ENCODE data around the gene GYG1. TPM values are rescaled to one million over a fixed set of nuclear protein-coding genes. Genes with fewer than 3 reads are reported as not detected.

The GYG1 gene
- total RNA-seq, 1 donor from 2014 or later, result 41.1 TPM

GRCh38 chr3:149015393-149015792 lies 24.1 kb downstream of the GYG1 start:
- TF ChIP-seq CTCF (IDR thresholded peaks at IDR 0.05; ENCODE audit: insufficient read depth, low read length, poor library complexity, severe bottlenecking), result no peak
- H3K27me3 ChIP-seq (ENCODE audit: control insufficient read depth, insufficient read depth, low read length), result no peaks in the 10 kb centered on the region
- H3K36me3 ChIP-seq (ENCODE audit: control insufficient read depth, insufficient read depth, low read length), result peaks cover 1% of the 10 kb centered on the region
- no peak overlapping the region for H3K4me3 ChIP-seq (ENCODE audit: low read depth, low read length)
- no peak for DNase-seq (ENCODE audit: low read depth)

GRCh38 chr3:149016242-149016641 lies 24.9 kb downstream of the GYG1 start:
- Histone ChIP-seq H3K27me3 (ENCODE audit: control insufficient read depth, insufficient read depth, low read length) (no peaks in the 10 kb centered on the region), H3K4me3 (ENCODE audit: low read depth, low read length) (no peak overlapping the region), H3K36me3 (ENCODE audit: control insufficient read depth, insufficient read depth, low read length) (peaks cover 1% of the 10 kb centered on the region)
- DNase-seq (ENCODE audit: low read depth), result no peak
- TF ChIP-seq CTCF (IDR thresholded peaks at IDR 0.05; ENCODE audit: insufficient read depth, low read length, poor library complexity, severe bottlenecking), result no peak

- DNase-seq (ENCODE audit: low read depth), result peak; percentile 71
- no peak overlapping the region for H3K4me3 ChIP-seq (ENCODE audit: low read depth, low read length)
- H3K36me3 ChIP-seq (ENCODE audit: control insufficient read depth, insufficient read depth, low read length), result peaks cover 1% of the 10 kb centered on the region
- no peaks in the 10 kb centered on the region for H3K27me3 ChIP-seq (ENCODE audit: control insufficient read depth, insufficient read depth, low read length)
- no peak for TF ChIP-seq CTCF (IDR thresholded peaks at IDR 0.05; ENCODE audit: insufficient read depth, low read length, poor library complexity, severe bottlenecking)
Observed at GRCh38 chr3:149016669-149017541, 25.6 kb downstream of the GYG1 start.

- H3K36me3 ChIP-seq (ENCODE audit: control insufficient read depth, insufficient read depth, low read length), result peaks cover 1% of the 10 kb centered on the region
- no peak overlapping the region for H3K4me3 ChIP-seq (ENCODE audit: low read depth, low read length)
- DNase-seq (ENCODE audit: low read depth), result no peak
- no peak for TF ChIP-seq CTCF (IDR thresholded peaks at IDR 0.05; ENCODE audit: insufficient read depth, low read length, poor library complexity, severe bottlenecking)
- no peaks in the 10 kb centered on the region for H3K27me3 ChIP-seq (ENCODE audit: control insufficient read depth, insufficient read depth, low read length)
Observed at GRCh38 chr3:149018247-149018646, 26.9 kb downstream of the GYG1 start.

GRCh38 chr3:149019580-149019979 lies 28.2 kb downstream of the GYG1 start:
- H3K36me3 ChIP-seq (ENCODE audit: control insufficient read depth, insufficient read depth, low read length), result peaks cover 1% of the 10 kb centered on the region
- TF ChIP-seq CTCF (IDR thresholded peaks at IDR 0.05; ENCODE audit: insufficient read depth, low read length, poor library complexity, severe bottlenecking), result no peak
- no peaks in the 10 kb centered on the region for H3K27me3 ChIP-seq (ENCODE audit: control insufficient read depth, insufficient read depth, low read length)
- no peak for DNase-seq (ENCODE audit: low read depth)
- no peak overlapping the region for H3K4me3 ChIP-seq (ENCODE audit: low read depth, low read length)
